Daoy (cell line): ENCODE measurements around the gene NTRK1. TPM values are rescaled to one million over a fixed set of nuclear protein-coding genes. Genes with fewer than 3 reads are reported as not detected.

ENCODE experiments used
- DNase-seq: peaks from one replicate; pipeline ENCODE4 v3.0.0-alpha.2; 2015; ENCODE audit warnings: low read depth
- total RNA-seq: library from RNA; depleted of rRNA; stranded (reverse); fragments of >200 nt; shearing (Covaris generic); gene quantifications from 2 replicates; pipeline ENCODE4 v1.2.3, GENCODE V29; 2014

Gene NTRK1
- total RNA-seq, 1 experiment from 2014 or later, result 0.40 TPM

GRCh38 chr1:156880473-156880872, 19.8 kb downstream of the NTRK1 start:
- DNase-seq, result no peak

- no peak for DNase-seq
Observed at GRCh38 chr1:156881101-156881500, 20.4 kb downstream of the NTRK1 start.

GRCh38 chr1:156881663-156882062, 21.0 kb downstream of the NTRK1 start:
- no peak for DNase-seq

GRCh38 chr1:156882543-156882942, 21.9 kb downstream of the NTRK1 start:
- no peak for DNase-seq

GRCh38 chr1:156883919-156884318, 23.3 kb downstream of the NTRK1 start:
- DNase-seq, result no peak

- DNase-seq, result no peak
Observed at GRCh38 chr1:156884560-156885184, 24.0 kb downstream of the NTRK1 start.

GRCh38 chr1:156885314-156885713, 24.6 kb downstream of the NTRK1 start:
- DNase-seq, result no peak

GRCh38 chr1:156885880-156886355, 25.3 kb downstream of the NTRK1 start:
- DNase-seq, result no peak

- no peak for DNase-seq
Observed at GRCh38 chr1:156886583-156887281, 26.1 kb downstream of the NTRK1 start.

- DNase-seq, result no peak
Observed at GRCh38 chr1:156887317-156887716, 26.7 kb downstream of the NTRK1 start.

GRCh38 chr1:156887734-156888133, 27.1 kb downstream of the NTRK1 start:
- no peak for DNase-seq

- DNase-seq, result peak; percentile 75
Observed at GRCh38 chr1:156889802-156890580, 29.3 kb downstream of the NTRK1 start.

- DNase-seq, result peak; percentile 95
Observed at GRCh38 chr1:156892190-156893047, 31.8 kb downstream of the NTRK1 start.

- DNase-seq, result no peak
Observed at GRCh38 chr1:156893048-156893953, 32.6 kb downstream of the NTRK1 start, which contains the start of gene PEAR1. PEAR1 (plus strand) TSS chr1:156893718; CDS start chr1:156903927, 10,209 bp downstream.

GRCh38 chr1:156894001-156894400, 33.3 kb downstream of the NTRK1 start:
- no peak for DNase-seq

- no peak for DNase-seq
Observed at GRCh38 chr1:156894711-156895454, 34.2 kb downstream of the NTRK1 start.

- no peak for DNase-seq
Observed at GRCh38 chr1:156895455-156895812, 34.8 kb downstream of the NTRK1 start.

- no peak for DNase-seq
Observed at GRCh38 chr1:156895927-156896326, 35.3 kb downstream of the NTRK1 start.

- peak; percentile 95 for DNase-seq
Observed at GRCh38 chr1:156896490-156897033, 35.9 kb downstream of the NTRK1 start.
